Stimulated activated CD4-positive, alpha-beta T cell treated with anti-CD3 and anti-CD28 coated beads, Interleukin-12 subunit alpha, Interleukin-12 subunit beta, amount 100 ng/mL, for 4 hours (primary cell): ENCODE measurements around the gene RXFP2.

ENCODE experiments used
- DNase-seq: peaks from one replicate; pipeline ENCODE4 v3.0.0-alpha.2; 2020

RXFP2 gene, protein sequence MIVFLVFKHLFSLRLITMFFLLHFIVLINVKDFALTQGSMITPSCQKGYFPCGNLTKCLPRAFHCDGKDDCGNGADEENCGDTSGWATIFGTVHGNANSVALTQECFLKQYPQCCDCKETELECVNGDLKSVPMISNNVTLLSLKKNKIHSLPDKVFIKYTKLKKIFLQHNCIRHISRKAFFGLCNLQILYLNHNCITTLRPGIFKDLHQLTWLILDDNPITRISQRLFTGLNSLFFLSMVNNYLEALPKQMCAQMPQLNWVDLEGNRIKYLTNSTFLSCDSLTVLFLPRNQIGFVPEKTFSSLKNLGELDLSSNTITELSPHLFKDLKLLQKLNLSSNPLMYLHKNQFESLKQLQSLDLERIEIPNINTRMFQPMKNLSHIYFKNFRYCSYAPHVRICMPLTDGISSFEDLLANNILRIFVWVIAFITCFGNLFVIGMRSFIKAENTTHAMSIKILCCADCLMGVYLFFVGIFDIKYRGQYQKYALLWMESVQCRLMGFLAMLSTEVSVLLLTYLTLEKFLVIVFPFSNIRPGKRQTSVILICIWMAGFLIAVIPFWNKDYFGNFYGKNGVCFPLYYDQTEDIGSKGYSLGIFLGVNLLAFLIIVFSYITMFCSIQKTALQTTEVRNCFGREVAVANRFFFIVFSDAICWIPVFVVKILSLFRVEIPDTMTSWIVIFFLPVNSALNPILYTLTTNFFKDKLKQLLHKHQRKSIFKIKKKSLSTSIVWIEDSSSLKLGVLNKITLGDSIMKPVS

DNA sequence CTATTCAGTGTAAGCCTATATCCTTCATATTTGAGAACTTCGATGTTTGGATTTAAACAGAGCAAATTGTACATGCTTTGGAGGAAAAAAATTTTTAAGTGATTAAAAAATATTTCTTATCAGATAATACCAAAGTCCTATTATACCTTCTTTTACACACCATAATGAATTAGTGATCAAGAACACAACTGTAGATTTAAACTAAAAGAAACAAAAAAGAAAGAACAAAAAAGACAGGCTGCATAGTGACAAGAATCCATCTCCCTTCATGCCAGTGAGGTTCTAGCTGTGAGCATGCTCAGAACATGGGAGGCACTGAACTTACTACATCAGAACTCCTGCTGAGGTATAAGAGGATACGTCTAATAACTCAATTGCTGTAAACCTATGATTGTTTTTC, at the start of gene RXFP2:
TSS of gene RXFP2 (plus strand) at position 301 of the 400 bp plus-strand sequence. CDS start at position 388, 87 bp downstream.
- no peak for DNase-seq

GRCh38 chr13:31697290-31697689, 42.0 kb upstream of the RXFP2 start:
- DNase-seq: no peak

DNA sequence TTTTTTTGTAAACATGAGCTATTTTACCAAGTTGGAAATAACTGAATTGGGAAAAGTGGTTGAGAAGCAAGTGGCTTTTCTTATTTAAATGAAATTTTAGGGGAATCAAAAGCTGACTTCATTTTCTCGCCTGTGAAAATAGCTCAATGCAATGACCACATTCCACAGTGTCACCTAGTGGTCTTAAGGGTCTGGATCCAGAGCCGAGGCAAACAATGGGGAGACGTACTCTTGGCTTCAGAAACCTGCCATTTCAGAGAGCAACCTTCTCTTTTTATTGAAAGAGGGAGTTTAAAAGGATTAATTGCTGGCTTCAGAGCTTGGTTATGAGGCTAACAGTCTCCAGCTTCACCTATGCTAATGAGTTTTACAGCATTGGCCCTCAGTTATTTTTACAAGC, 39.7 kb upstream of the RXFP2 start:
- DNase-seq: no peak

DNA sequence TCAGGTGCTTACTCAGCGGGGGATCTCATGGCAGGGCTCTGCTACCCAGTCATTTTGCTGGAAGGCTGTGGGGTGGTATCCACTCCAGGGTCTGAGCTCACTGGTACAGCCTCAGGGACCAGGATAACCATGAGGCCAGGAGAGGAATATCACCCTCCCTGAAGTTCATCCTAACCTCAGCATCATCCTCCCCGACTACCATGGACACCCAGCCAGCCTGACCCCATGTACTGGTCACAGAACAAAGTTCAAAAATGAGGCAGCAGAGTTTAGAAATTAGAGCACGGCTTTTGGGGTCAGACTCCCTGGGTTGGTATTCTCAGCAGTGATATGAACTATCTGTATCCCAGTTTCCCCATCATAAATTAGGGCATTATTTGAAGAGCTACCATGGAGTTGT, 35.5 kb upstream of the RXFP2 start:
- no peak for DNase-seq

DNA sequence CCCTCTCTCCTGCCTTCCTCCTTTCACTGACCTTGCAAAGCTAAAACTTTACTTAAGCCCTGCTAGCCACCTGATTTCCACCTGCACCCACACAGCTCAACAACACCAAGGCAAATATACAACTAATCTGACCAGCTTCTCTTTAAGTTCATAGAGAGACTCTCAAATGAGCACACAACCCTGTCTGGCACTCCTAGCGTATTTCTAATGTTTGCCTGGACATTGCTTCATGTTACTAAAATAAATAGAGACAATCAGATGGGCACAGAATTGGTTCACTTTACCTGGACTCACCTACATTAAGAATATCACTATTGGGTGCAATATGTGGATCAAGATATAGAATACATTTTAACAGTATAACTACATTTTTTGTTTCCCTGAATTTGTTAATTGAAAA, 33.2 kb upstream of the RXFP2 start:
- DNase-seq: no peak

DNA sequence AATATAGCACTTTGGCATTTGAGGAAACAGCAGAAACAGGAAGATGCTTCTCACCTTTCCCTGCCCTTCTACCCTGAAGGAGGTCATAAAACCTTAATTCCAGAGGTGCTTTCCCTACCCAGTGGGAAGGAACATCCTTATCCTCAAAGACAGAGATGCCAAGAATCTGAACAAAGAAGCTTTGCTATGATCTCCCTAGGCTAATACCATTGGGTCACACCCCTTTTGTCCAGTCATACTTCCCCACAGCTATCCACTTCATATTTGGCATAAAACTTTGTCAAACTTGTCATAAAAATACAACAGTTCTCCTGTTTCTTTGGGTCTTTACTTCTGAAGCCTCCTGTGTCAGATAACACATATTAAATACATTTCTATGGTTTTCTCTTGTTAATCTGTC, 21.7 kb upstream of the RXFP2 start:
- no peak for DNase-seq

DNA sequence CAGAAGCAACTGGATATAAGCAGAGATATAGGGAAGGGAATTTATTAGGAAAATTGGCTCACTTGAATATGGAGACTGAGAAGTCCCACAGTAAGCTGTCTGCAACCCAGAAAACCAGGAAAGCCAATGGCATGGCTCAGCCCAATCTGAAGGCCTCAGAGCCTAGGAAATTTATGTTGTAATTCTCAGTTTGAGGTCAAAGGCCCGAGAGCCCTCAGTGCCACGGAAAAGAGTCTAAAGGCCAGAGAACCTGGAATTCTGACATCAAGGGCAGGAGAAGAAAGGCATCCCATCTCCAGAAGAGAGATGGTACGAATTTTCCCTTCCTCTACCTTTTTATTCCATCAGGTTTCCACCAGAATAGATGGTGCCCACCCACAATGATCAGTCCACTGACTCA, 20.1 kb upstream of the RXFP2 start:
- no peak for DNase-seq

- DNase-seq: no peak
These were observed 16.7 kb upstream of the RXFP2 start for GRCh38 chr13:31722673-31723072.

- DNase-seq: no peak
These were observed 13.5 kb upstream of the RXFP2 start for GRCh38 chr13:31725841-31726240.

- no peak for DNase-seq
These were observed 7.4 kb upstream of the RXFP2 start for GRCh38 chr13:31731921-31732320.

DNA sequence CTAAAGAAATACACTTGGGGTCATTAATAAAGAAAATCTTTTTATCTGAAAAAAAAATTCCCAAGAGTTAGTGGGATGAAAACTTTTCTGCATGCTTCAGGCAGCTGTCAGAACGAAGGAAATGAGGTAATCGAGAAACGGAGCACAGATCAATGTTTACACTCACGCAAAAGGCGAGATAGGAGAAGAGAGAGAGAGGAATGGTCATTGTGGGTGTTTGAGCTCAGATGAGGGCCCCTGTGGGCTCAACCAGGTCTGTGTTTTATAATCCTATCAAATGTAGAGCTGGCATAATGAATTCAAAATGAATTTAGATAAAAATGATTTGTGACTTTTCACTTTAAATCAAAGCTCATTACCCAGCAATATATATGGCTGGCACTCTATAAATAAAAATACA, 6.3 kb upstream of the RXFP2 start:
- DNase-seq: no peak

DNA sequence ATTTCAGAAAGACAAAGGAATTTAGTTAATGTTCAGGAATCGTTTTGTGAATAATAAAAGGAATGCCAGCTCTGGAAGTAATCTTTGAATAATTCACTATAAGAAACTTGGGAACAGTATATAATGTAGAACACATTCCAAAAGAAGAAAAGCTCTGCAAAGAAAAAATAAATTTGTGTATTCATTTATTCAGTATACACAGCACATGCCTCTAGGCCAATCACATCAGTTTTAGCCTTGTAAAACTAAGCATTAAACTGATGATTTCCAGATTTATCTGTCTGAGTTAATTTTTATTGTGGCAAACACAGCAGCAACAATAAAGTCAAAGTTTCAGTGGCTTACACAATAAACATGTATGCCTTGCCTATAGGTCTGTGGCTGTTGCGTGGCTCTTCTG, 5.7 kb upstream of the RXFP2 start:
- DNase-seq: no peak

- DNase-seq: peak; percentile 38
These were observed 2.9 kb downstream of the RXFP2 start for GRCh38 chr13:31742097-31742734.

- DNase-seq: no peak
These were observed 8.0 kb downstream of the RXFP2 start for GRCh38 chr13:31747291-31747690.

DNA sequence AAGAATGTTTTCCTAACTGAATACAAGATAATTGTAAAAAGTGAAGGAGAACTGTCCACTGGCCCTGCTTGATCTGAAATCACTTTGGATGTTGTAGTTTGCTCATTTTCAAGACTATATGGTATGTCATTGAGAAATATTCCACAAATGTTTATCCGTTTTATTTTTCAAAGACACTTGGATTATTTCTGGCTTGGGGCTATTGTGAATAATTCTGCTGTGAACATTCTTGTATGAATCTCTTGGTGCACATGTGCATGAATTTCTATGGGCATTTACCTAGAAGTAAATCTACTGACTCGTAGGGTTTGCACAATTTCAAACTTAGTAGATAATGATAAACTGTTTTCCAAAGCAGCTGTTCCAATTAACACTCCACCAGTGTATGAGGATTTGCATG, 8.6 kb downstream of the RXFP2 start:
- no peak for DNase-seq

GRCh38 chr13:31749929-31750328, 10.6 kb downstream of the RXFP2 start:
- DNase-seq: no peak

GRCh38 chr13:31755211-31755610, 15.9 kb downstream of the RXFP2 start:
- no peak for DNase-seq

DNA sequence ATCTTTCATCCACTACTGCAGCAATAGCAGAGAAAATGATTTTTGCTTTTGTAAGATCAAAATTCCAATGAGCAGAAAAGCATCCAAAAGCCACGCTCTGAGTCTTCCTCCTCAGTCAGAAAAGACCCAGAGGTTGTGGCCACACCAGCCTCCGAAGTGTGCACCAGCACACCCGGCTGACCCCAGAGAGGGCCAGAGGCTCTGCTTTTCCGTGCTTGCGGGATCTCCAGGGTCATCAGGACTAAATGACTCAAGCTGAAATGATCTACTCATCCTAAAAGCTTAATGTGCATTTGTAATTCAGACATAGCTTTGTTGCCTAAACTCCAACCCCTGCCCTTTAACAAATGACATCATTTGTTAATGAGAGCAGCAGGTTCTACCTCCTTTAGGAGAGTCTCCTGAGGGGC, 16.5 kb downstream of the RXFP2 start:
- DNase-seq: no peak

GRCh38 chr13:31756346-31756745, 17.0 kb downstream of the RXFP2 start:
- no peak for DNase-seq

GRCh38 chr13:31761951-31762350, 22.6 kb downstream of the RXFP2 start:
- DNase-seq: no peak

GRCh38 chr13:31764556-31764955, 25.2 kb downstream of the RXFP2 start:
- no peak for DNase-seq

GRCh38 chr13:31765138-31765785, 25.9 kb downstream of the RXFP2 start:
- no peak for DNase-seq

GRCh38 chr13:31767175-31767900, 28.0 kb downstream of the RXFP2 start:
- no peak for DNase-seq
